Lower lobe of right lung (tissue), 2 donors: ENCODE results near the gene DUSP28. TPM values are rescaled to one million over a fixed set of nuclear protein-coding genes. Genes with fewer than 3 reads are reported as not detected.

Experiments used
- ATAC-seq, 2 donors: fragments of 200-7000 bp; cut with Tn5 transposase; one replicate each; pipeline ENCODE4 v1.9.1; 2020 to 2022; ENCODE audit warnings: mild to moderate bottlenecking in 2 of 2, moderate library complexity in 2 of 2
- DNase-seq: peaks from one replicate; pipeline ENCODE4 v3.0.0-alpha.2; 2020
- H3K27ac ChIP-seq: fragments of 200-600 bp; one replicate; pipeline ENCODE4 v1.8.0; 2022
- H3K27me3 ChIP-seq: fragments of 200-600 bp; one replicate; pipeline ENCODE4 v1.8.0; 2022; ENCODE audit warnings: low read depth
- H3K36me3 ChIP-seq: fragments of 200-600 bp; one replicate; pipeline ENCODE4 v1.8.0; 2022; ENCODE audit warnings: mild to moderate bottlenecking
- H3K4me1 ChIP-seq: fragments of 200-600 bp; one replicate; pipeline ENCODE4 v1.8.0; 2022
- H3K4me3 ChIP-seq: fragments of 200-600 bp; one replicate; pipeline ENCODE4 v1.8.0; 2022; ENCODE audit warnings: mild to moderate bottlenecking
- H3K9me3 ChIP-seq: fragments of 200-600 bp; one replicate; pipeline ENCODE4 v1.8.0; 2022
- intact Hi-C: fragments of 100-400 bp; cut with DNase I; formaldehyde crosslinking; loops from one replicate; pipeline ENCODE4 v1.11.0; 2022
- total RNA-seq: library from RNA; stranded (reverse); fragmentation: NEBNext Ultra II Directional; extraction: Animal tissue kit (Norgen Biotek cat#: 25700); gene quantifications from one replicate; pipeline ENCODE4 v1.2.1, GENCODE V29; 2021
- TF ChIP-seq, protein P1 (sequence below): fragments of 200-600 bp; IDR thresholded peaks from one replicate; pipeline ENCODE4 v1.8.0; 2022; ENCODE audit warnings: antibody characterized with exemption, mild to moderate bottlenecking
- donor health status: DM: no; HTN: yes; CAD: no; lungs with severe emphysema.

The DUSP28 gene
- total RNA-seq, 1 donor from 2014 or later: 5.7 TPM

DNA sequence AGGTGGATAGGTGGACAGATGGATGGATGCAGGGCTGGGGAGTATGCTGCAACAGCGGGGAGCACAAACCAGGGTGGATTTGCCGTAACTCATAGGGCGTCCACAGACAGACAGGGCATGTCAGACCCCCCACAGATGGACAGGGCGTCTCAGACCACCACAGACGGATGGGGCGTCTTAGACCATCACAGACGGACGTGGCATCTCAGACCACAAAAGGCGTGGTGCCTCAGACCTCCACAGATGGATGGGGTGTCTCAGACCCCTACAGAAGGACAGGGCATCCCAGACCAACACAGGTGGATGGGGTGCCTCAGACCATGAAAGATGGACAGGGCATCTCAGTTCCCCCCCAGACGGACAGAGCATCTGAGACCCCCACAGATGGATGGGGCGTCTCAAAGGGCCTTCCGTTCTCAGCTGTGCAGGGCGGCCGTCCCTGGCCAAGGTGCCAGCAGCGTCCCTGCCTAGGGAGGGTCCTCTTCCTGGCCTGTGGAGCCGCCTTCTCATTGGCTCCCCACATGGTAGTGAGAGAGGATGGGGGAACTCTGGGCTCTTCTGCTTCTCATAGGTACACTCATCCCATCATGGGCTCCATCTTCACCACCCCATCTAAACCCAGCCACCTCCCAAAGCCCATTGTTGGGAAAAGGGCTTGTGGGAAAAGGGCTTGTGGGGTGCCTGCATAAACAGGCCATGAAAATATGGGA, 4.5 kb upstream of the DUSP28 start:
- no peak overlapping the region for H3K4me3 ChIP-seq
- H3K27ac ChIP-seq: no peak overlapping the region
- H3K27me3 ChIP-seq: no peaks in the 10 kb centered on the region
- ATAC-seq (no peak), DNase-seq (no peak)
- H3K4me1 ChIP-seq: peaks cover 33% of the 10 kb centered on the region
- intact Hi-C loops: no loop called here
- H3K36me3 ChIP-seq: peaks cover 29% of the 10 kb centered on the region
- no peaks in the 10 kb centered on the region for H3K9me3 ChIP-seq
- TF ChIP-seq, protein P1, sequence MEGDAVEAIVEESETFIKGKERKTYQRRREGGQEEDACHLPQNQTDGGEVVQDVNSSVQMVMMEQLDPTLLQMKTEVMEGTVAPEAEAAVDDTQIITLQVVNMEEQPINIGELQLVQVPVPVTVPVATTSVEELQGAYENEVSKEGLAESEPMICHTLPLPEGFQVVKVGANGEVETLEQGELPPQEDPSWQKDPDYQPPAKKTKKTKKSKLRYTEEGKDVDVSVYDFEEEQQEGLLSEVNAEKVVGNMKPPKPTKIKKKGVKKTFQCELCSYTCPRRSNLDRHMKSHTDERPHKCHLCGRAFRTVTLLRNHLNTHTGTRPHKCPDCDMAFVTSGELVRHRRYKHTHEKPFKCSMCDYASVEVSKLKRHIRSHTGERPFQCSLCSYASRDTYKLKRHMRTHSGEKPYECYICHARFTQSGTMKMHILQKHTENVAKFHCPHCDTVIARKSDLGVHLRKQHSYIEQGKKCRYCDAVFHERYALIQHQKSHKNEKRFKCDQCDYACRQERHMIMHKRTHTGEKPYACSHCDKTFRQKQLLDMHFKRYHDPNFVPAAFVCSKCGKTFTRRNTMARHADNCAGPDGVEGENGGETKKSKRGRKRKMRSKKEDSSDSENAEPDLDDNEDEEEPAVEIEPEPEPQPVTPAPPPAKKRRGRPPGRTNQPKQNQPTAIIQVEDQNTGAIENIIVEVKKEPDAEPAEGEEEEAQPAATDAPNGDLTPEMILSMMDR: no peak

DNA sequence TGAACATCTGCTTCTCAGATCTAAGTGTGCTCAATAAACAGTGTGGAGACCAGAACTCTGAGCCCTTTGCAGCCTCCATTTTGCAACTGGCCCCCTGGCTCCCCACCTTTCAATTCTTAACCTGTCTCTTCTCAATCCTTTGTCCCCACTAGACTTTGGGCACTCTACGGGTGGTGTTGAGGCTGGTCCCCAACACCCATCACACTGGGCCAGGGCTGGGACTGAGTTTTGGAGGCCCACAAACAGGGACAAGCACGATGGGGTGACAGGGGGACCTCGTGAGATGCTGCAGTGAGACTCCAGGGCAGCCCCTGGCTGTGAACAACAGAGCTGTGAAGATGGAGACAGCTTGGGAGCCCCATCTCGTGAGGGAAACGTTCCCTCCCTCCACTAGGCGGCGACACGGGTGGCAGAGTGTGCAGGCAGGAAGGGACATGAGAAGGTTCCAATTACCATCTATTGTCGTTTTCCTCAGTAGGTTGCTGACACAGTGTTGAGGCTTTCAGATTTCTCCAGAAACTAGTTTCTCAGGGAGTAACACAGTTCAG, 3.5 kb upstream of the DUSP28 start:
- TF ChIP-seq, protein P1: peak; percentile 39
- Histone ChIP-seq H3K4me3 (no peak overlapping the region), H3K4me1 (peaks cover 39% of the 10 kb centered on the region), H3K36me3 (peaks cover 20% of the 10 kb centered on the region), H3K27ac (no peak overlapping the region), H3K27me3 (no peaks in the 10 kb centered on the region), H3K9me3 (no peaks in the 10 kb centered on the region)
- intact Hi-C loops: no loop called here
- DNase-seq: peak; percentile 63
- ATAC-seq: no peak

DNA sequence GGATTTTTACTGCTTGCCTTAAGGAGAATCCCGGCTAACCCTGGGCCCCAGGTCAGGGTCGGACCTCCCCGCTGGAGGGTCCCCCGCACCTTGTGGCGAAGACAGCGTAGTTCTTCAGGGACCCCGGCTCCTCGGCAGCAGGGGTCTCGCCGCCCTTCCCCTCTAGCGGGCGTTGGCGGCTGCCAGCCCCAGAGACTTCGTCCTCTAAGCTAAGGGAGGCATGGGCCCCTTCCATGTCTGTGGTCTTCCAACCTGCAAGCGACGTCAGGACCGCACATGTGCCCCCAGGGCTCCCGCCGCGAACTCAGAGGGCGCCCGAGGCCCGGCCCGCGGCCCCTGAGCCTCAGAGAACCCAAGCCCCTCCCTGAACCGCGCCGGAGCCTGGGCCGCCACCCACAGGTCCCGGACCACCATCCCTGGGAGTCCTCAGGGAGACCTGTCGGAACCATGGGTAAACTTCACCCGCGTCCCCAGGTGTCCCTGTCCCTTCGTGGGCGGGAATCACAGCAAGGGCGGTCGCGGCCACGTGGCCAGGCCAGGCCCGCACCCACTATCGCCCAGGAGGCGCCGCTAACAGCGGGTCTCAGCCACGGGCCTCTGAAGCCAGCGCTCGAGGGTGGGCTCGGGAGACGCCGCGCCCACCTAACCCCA, 2.9 kb upstream of the DUSP28 start:
- H3K27me3 ChIP-seq: no peaks in the 10 kb centered on the region
- H3K36me3 ChIP-seq: peaks cover 17% of the 10 kb centered on the region
- H3K4me1 ChIP-seq: peaks cover 45% of the 10 kb centered on the region
- peak overlapping the region; percentile 52 for H3K4me3 ChIP-seq
- no peak overlapping the region for H3K27ac ChIP-seq
- H3K9me3 ChIP-seq: no peaks in the 10 kb centered on the region
- DNase-seq: peak; percentile 48
- no peak for ATAC-seq
- TF ChIP-seq, protein P1: no peak
- intact Hi-C loops: no loop called here

DNA sequence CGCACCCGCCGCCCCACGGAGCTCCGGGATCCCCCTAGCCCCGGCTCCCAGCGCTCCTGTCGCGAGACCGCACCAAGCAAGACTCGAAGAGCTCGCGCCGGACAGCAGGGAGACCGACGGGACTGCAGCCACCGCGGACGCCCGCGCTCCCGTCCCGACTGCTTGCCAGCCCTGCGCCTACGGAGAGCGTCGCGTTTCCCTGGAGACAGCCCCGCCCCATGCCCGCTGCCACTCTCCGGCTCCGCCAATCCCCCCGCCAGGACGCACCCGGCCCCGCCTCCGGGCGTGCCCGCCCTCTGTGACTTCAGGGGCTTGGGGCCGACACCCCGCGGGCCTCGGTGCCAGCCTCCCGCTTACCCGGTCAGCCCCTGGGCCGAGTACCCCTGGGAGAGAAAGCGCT, 2.3 kb upstream of the DUSP28 start, which contains the start of gene ANKMY1:
Gene ANKMY1, minus strand, starts transcription at position 181 of the 400 bp plus-strand sequence. CDS start 653 bp downstream, outside the sequence.
- Histone ChIP-seq H3K4me1 (peaks cover 51% of the 10 kb centered on the region), H3K9me3 (no peaks in the 10 kb centered on the region), H3K36me3 (peaks cover 16% of the 10 kb centered on the region), H3K27ac (no peak within 1 kb of the TSS), H3K4me3 (peak within 1 kb of the TSS; percentile 52), H3K27me3 (no peaks in the 10 kb centered on the region)
- ATAC-seq (peak; percentile 38 to 42), DNase-seq (peak; percentile 85)
- intact Hi-C loops: no loop called here
- TF ChIP-seq, protein P1: no peak

DNA sequence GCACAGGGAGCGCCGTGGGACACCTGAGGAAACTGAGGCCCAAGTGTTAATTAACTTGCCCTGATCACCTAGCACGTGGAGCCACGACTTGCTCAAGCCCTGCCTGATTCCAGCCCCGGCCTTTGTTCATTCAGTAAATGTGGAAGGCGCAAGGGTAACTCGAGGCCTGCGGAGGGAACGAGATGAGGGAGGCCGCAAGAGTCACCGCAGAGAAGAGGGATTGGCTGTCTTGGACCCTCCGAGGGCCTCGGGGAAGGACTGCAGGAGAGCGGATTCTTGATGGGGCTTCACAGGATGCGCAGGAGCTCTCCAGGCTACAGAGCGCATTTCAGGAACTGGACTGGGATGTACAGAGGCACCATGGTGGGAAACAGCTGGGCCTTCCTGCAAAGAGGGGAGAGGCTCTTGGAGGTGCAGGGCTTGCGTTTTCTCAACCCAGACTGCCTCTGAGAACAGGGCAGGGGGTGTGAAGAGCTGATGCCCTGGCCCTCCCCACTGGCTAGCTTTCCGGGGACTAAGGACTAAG, 1.9 kb upstream of the DUSP28 start:
- no peak for ATAC-seq
- H3K9me3 ChIP-seq: no peaks in the 10 kb centered on the region
- H3K27ac ChIP-seq: no peak overlapping the region
- H3K36me3 ChIP-seq: peaks cover 15% of the 10 kb centered on the region
- DNase-seq: no peak
- H3K4me1 ChIP-seq: peaks cover 54% of the 10 kb centered on the region
- TF ChIP-seq, protein P1: no peak
- H3K4me3 ChIP-seq: peak overlapping the region; percentile 52
- H3K27me3 ChIP-seq: no peaks in the 10 kb centered on the region
- intact Hi-C loops: no loop called here
